GM12891 (cell line): Measurements from ENCODE around the gene NEK6.
A peak's percentile ranks its signal among the peaks of the same experiment; 100 is the strongest.

Experiments used
- DNase-seq: peaks from one replicate; pipeline ENCODE4 v3.0.0; 2011; ENCODE audit warnings: low spot score; ENCODE audit not compliant: insufficient read length
- FAIRE-seq: peaks from 2 replicates; lab custom pipeline; 2011; peaks lifted over from hg19 to GRCh38; lab: Jason Lieb, UNC
- PAX5 ChIP-seq: IDR thresholded peaks from 2 replicates; pipeline ENCODE4 v1.6.1; 2011; ENCODE audit warnings: low read length, moderate library complexity, mild to moderate bottlenecking; ENCODE audit not compliant: insufficient read depth, severe bottlenecking
- POLR2A ChIP-seq: IDR thresholded peaks from 2 replicates; pipeline ENCODE4 v1.6.1; 2011; ENCODE audit warnings: low read depth, low read length, control low read depth
- POLR2AphosphoS5 ChIP-seq: IDR thresholded peaks from 2 replicates; pipeline ENCODE4 v1.6.1; 2011; ENCODE audit warnings: low read depth, low read length, control low read depth
- POU2F2 ChIP-seq: IDR thresholded peaks from 2 replicates; pipeline ENCODE4 v1.6.1; 2011; ENCODE audit warnings: low read depth, mild to moderate bottlenecking, control low read depth, low read length, moderate library complexity
- SPI1 ChIP-seq: IDR thresholded peaks from 2 replicates; pipeline ENCODE4 v1.6.1; 2011; ENCODE audit warnings: low read depth, low read length, control low read depth
- TAF1 ChIP-seq: IDR thresholded peaks from 2 replicates; pipeline ENCODE4 v1.6.1; 2011; ENCODE audit warnings: low read depth, low read length, control low read depth

The NEK6 gene

DNA sequence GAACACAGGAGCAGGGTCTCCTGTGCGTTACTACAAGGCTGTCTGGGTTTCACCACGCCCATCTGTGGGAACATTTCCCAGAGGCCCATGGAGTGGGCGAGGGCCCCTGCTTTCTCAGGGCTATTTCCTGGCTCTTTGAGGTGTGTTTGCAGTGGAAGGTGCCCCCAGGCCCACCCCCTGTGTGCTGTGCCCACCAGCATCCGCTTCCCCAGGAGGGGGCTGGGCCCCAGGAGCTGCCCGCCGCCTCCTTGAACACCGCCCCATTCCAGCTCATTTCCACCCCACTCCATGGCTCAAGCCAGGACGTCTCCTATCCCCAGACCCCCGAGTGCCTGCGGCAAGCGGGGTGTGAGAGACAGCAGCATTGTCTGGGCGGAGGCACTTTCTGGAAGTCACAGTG is 70.5 kb downstream of the NEK6 start:
- DNase-seq (no peak), FAIRE-seq (no peak)
- TF ChIP-seq POLR2A (no peak), POLR2AphosphoS5 (no peak), SPI1 (no peak), PAX5 (no peak), TAF1 (no peak), POU2F2 (no peak)

- no peak for FAIRE-seq
- no peak for DNase-seq
- TF ChIP-seq POU2F2 (no peak), PAX5 (no peak), POLR2A (no peak), TAF1 (no peak), POLR2AphosphoS5 (no peak), SPI1 (no peak)
Measured at GRCh38 chr9:124329206-124329792, 71.5 kb downstream of the NEK6 start.

GRCh38 chr9:124330011-124330697 is 72.4 kb downstream of the NEK6 start:
- DNase-seq (no peak), FAIRE-seq (no peak)
- TF ChIP-seq POLR2AphosphoS5 (peak; percentile 45; the same call in 1 of the 2 replicates), PAX5 (no peak)

- no peak for FAIRE-seq
- no peak for DNase-seq
- no peak for TF ChIP-seq POLR2A
- no peak; the same call in 1 of the 2 replicates for TF ChIP-seq POLR2AphosphoS5
- no peak for TF ChIP-seq POU2F2
- no peak for TF ChIP-seq PAX5
- TF ChIP-seq TAF1 = no peak
- TF ChIP-seq SPI1 = no peak
Measured at GRCh38 chr9:124331580-124331979, 73.8 kb downstream of the NEK6 start.

DNA sequence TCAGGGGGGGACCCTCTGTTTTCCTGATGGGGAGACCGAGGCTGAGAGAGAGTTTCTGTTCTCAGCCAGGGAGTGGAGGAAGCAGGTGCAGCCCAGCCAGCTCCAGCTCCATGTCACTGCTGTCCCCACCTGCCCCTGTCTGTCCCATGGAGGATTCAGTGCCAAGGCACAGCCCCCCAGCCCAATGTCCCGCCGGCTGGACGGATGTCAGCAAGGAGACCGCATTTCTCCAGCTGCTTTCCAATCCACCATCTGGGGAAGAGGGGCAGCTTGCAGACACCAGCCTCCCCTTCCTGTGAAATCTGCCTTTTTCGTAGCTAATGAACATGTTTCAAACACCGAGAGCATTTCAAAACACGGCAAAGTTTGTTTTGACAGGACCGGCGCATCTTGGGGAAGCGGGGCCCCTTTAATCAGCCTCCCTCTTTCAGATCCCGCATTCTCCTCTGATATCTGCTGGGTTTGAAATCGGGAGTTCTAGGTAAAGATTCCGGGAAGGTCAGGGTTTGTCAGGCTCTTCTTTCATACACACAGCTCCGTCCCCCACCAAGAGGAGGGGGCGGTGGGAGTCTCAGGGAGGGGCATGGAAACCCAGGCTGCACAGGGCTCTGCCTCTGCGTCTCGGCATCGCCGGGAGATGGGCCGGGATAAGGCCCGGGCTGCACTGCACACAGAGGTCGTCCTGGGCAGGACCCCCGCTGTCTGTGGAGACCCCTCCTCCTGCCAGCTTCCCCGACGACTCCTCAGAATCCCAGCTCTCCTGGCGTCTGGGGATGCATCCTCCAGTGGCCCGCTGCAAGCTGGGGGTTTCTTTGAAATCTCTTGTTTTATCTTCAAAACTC is 74.8 kb downstream of the NEK6 start:
- DNase-seq (no peak), FAIRE-seq (no peak)
- TF ChIP-seq TAF1 (no peak), POLR2AphosphoS5 (0 out of 2 replicates have a peak, but pooled peaks have one; percentile 5)

DNA sequence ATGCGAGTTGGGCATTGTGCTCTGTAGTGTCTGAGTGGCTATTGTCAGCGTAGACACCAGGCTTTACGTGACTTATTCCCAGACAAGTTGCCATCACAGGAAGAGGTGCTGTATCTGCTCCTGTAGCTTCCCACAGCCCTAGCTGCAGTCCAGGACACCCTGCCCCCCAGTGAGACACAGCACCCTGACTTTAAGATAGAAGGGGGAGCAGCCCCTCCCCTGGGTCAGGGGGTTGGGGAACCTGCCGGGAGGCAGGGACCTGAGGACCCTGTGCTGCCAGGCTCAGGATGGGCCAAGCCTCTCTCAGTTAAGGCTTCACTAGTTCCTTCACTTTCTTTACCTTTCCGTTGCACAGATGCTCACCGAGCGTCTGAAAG is 75.4 kb downstream of the NEK6 start:
- no peak for FAIRE-seq
- no peak for DNase-seq
- TF ChIP-seq POLR2AphosphoS5 (no peak), SPI1 (no peak), POU2F2 (no peak), TAF1 (no peak), PAX5 (no peak), POLR2A (no peak)

- DNase-seq (no peak), FAIRE-seq (no peak)
Measured at GRCh38 chr9:124334568-124335319, 77.0 kb downstream of the NEK6 start.

DNA sequence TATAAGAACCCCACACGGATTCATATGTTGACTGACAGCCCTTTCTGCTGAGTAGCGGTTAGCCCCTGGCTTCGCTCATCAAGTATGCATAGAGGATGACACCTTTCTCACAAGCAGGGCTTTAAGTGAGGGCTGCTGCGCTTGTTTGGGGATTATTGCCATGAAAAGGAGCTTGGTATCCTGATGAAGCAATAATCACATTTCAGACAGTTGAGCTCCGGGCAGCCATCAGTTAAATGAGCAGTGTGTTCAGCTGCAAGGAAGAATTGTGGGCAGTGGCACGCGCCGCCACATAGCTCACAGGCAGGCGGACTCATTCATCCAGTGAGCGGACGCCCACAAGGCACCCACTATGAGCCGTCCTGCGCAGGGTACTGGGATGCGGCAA is 77.6 kb downstream of the NEK6 start:
- DNase-seq = no peak
- TF ChIP-seq POLR2A = no peak
- no peak for TF ChIP-seq PAX5
- TF ChIP-seq POLR2AphosphoS5 = no peak
- no peak for TF ChIP-seq POU2F2
- TF ChIP-seq SPI1 = no peak
- TF ChIP-seq TAF1 = no peak
- no peak for FAIRE-seq

More at GRCh38 chr9:124334568-124335319, 77.0 kb downstream of the NEK6 start:
- TF ChIP-seq PAX5 (no peak), POLR2A (no peak), SPI1 (no peak), TAF1 (no peak), POLR2AphosphoS5 (peak; percentile 62), POU2F2 (no peak)

DNA sequence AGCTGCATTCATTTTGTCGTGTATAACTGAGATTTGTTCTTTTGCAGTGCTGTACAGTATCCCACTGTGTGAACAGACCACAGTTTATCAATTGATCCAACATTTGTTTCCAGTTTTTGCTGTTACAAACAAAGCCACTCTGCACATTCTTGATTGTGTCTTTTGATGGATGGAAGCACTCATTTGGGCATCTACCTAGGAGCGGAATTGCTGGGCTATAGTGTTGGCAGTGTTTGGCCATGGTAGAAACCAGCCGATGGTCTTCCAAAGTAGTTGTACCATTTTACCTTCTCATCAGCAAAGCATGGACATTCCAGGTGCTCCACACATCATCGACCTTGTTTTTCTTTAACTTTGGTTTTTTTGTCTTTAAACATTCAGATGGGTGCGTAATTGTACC is 79.8 kb downstream of the NEK6 start:
- no peak for TF ChIP-seq POU2F2
- TF ChIP-seq SPI1 = no peak
- no peak for TF ChIP-seq POLR2AphosphoS5
- no peak for TF ChIP-seq PAX5
- TF ChIP-seq POLR2A = no peak
- no peak for TF ChIP-seq TAF1
- FAIRE-seq (no peak), DNase-seq (no peak)
